ENCODE measurements around the gene HNF4A. TPM values are rescaled to one million over a fixed set of nuclear protein-coding genes. Genes with fewer than 3 reads are reported as not detected.
A peak's percentile ranks its signal among the peaks of the same experiment; 100 is the strongest.

Gene HNF4A
- total and polyA plus RNA-seq, 2 of the 13 experiments (the other 11 are each of a cell fraction or from before 2014, with no cell fraction given): 80.9 to 169 TPM

DNA sequence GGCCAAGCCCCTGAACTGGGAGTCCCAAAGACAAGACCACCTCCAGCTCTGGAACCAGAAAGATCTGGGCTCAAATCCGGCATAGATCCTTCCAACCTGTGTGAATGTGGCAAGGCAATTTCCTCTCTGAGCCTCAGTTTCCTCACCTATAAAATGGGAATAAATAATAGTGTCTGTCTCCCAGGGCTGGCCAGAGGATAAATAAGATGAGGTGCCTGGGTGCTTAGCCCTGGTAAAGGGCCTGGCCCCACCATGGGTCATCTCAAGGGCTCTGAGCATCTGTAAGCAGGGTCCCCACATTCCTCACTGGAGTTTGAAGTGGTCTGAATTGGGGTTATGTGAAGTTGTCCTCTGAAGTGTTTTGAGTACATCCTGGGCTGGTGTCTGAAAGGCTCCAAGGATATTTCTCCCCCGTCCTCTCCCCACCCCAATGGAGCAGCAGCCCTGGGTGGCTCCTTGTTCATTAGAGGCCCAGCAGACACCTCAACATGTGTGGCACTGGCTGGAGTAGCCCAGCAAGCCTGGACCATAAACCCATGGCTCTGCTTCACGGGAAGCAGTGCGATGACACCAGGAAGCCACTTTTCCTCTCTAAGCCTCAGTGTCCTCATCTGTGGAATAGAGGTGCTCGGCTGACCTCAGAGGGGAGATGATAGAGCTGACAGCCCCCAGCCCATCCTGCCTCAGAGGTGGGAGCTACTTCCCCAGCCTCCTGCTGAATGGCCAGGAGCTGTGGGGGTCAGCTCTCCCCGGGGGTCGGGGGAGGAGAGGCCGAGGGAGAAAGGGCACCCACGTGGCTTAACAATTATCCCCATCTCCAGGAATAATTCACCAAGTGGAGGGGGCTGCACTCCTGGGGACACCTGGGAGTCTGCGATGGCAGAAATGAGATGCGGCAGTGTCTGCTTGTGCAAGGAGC is 48.0 kb downstream of the HNF4A start (continued):
- TF ChIP-seq, protein P1, sequence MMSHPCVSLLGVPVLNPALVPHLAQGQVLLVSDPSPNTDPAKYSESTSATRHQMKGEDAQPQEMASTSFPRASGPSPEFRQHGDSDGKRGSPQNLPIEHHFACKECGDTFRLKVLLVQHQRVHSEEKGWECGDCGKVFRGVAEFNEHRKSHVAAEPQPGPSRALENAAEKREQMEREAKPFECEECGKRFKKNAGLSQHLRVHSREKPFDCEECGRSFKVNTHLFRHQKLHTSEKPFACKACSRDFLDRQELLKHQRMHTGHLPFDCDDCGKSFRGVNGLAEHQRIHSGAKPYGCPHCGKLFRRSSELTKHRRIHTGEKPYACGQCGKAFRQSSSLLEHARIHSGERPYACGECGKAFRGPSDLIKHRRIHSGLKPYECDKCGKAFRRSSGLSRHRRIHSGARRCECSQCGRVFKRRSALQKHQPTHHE (CRISPR knock-in tag; IDR thresholded peaks at IDR 0.05; ENCODE audit: borderline replicate concordance): no peak
- no peak for TF ChIP-seq CHD2 (IDR thresholded peaks at IDR 0.05; ENCODE audit: low read depth, low read length)
- TF ChIP-seq ISX (CRISPR knock-in tag; conservative IDR thresholded peaks at IDR 0.05): no peak
- TF ChIP-seq NCOA5 (CRISPR knock-in tag; IDR thresholded peaks at IDR 0.05): peak; percentile 68; the same call in 1 of the 2 replicates
- TF ChIP-seq, protein P2, sequence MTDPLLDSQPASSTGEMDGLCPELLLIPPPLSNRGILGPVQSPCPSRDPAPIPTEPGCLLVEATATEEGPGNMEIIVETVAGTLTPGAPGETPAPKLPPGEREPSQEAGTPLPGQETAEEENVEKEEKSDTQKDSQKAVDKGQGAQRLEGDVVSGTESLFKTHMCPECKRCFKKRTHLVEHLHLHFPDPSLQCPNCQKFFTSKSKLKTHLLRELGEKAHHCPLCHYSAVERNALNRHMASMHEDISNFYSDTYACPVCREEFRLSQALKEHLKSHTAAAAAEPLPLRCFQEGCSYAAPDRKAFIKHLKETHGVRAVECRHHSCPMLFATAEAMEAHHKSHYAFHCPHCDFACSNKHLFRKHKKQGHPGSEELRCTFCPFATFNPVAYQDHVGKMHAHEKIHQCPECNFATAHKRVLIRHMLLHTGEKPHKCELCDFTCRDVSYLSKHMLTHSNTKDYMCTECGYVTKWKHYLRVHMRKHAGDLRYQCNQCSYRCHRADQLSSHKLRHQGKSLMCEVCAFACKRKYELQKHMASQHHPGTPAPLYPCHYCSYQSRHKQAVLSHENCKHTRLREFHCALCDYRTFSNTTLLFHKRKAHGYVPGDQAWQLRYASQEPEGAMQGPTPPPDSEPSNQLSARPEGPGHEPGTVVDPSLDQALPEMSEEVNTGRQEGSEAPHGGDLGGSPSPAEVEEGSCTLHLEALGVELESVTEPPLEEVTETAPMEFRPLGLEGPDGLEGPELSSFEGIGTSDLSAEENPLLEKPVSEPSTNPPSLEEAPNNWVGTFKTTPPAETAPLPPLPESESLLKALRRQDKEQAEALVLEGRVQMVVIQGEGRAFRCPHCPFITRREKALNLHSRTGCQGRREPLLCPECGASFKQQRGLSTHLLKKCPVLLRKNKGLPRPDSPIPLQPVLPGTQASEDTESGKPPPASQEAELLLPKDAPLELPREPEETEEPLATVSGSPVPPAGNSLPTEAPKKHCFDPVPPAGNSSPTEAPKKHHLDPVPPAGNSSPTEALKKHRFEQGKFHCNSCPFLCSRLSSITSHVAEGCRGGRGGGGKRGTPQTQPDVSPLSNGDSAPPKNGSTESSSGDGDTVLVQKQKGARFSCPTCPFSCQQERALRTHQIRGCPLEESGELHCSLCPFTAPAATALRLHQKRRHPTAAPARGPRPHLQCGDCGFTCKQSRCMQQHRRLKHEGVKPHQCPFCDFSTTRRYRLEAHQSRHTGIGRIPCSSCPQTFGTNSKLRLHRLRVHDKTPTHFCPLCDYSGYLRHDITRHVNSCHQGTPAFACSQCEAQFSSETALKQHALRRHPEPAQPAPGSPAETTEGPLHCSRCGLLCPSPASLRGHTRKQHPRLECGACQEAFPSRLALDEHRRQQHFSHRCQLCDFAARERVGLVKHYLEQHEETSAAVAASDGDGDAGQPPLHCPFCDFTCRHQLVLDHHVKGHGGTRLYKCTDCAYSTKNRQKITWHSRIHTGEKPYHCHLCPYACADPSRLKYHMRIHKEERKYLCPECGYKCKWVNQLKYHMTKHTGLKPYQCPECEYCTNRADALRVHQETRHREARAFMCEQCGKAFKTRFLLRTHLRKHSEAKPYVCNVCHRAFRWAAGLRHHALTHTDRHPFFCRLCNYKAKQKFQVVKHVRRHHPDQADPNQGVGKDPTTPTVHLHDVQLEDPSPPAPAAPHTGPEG (CRISPR knock-in tag; IDR thresholded peaks at IDR 0.05): 0 out of 2 replicates have a peak, but pooled peaks have one; percentile 22
- no peak for TF ChIP-seq PTBP1 (IDR thresholded peaks at IDR 0.05; ENCODE audit: low read depth, low read length, poor library complexity, severe bottlenecking)
- TF ChIP-seq ZSCAN25 (CRISPR knock-in tag; IDR thresholded peaks at IDR 0.05): no peak
- no peak for TF ChIP-seq STAG1 (CRISPR knock-in tag; IDR thresholded peaks at IDR 0.05)
- no peak for TF ChIP-seq U2AF2 (IDR thresholded peaks at IDR 0.05; ENCODE audit: low read depth, low read length)
- no peak for TF ChIP-seq RFX3 (CRISPR knock-in tag; IDR thresholded peaks at IDR 0.05)
- TF ChIP-seq PCBP1 (IDR thresholded peaks at IDR 0.05; ENCODE audit: borderline replicate concordance, low read depth, low read length): no peak
- no peak for TF ChIP-seq ZSCAN30 (CRISPR knock-in tag; IDR thresholded peaks at IDR 0.05)
- TF ChIP-seq ZNF570 (CRISPR knock-in tag; IDR thresholded peaks at IDR 0.05; ENCODE audit: borderline replicate concordance): no peak
- 0 out of 2 replicates have a peak, but pooled peaks have one; percentile 21 for TF ChIP-seq BCL6 (CRISPR knock-in tag; IDR thresholded peaks at IDR 0.05)
- no peak for TF ChIP-seq ZNF644 (CRISPR knock-in tag; IDR thresholded peaks at IDR 0.05; ENCODE audit: low read depth)
- no peak for TF ChIP-seq FOXJ3 (CRISPR knock-in tag; IDR thresholded peaks at IDR 0.05; ENCODE audit: borderline replicate concordance)
- no peak; the same call in 1 of the 2 replicates for TF ChIP-seq ZFP1 (CRISPR knock-in tag; IDR thresholded peaks at IDR 0.05)
- TF ChIP-seq ZNF337 (CRISPR knock-in tag; IDR thresholded peaks at IDR 0.05; ENCODE audit: borderline replicate concordance, low read depth): peak; percentile 88; the same call in 1 of the 2 replicates
- TF ChIP-seq MTA1 (CRISPR knock-in tag; IDR thresholded peaks at IDR 0.05; ENCODE audit: borderline replicate concordance): no peak
- no peak for TF ChIP-seq HMG20A (CRISPR knock-in tag; IDR thresholded peaks at IDR 0.05; ENCODE audit: borderline replicate concordance)
- TF ChIP-seq ZNF333 (CRISPR knock-in tag; IDR thresholded peaks at IDR 0.05; ENCODE audit: borderline replicate concordance): no peak; the same call in 1 of the 2 replicates
- TF ChIP-seq ZNF562 (CRISPR knock-in tag; IDR thresholded peaks at IDR 0.05; ENCODE audit: borderline replicate concordance): no peak
- TF ChIP-seq TARDBP (CRISPR knock-in tag; IDR thresholded peaks at IDR 0.05): no peak
